ENCODE data around the gene HOXB4. TPM values are rescaled to one million over a fixed set of nuclear protein-coding genes. Genes with fewer than 3 reads are reported as not detected.
A peak's percentile ranks its signal among the peaks of the same experiment; 100 is the strongest.

The HOXB4 gene
- total RNA-seq, 4 donors from 2014 or later, result 1.8 to 6.6 (median 5.1) TPM

GRCh38 chr17:48530208-48530886, 47.8 kb downstream of the HOXB4 start:
- no peaks in the 10 kb centered on the region for H3K27me3 ChIP-seq
- no peaks in the 10 kb centered on the region for H3K9me3 ChIP-seq
- H3K36me3 ChIP-seq, result no peaks in the 10 kb centered on the region
- DNase-seq, result peak in 1 of 3 donors; percentile 37
- TF ChIP-seq POLR2A (IDR thresholded peaks at IDR 0.05) (no peak), CTCF (IDR thresholded peaks at IDR 0.05) (no peak)
- peaks cover 0 to 6% (median 0%) of the 10 kb centered on the region in 4 donors for H3K4me1 ChIP-seq
- no peak overlapping the region for H3K27ac ChIP-seq
- H3K4me3 ChIP-seq, result no peak overlapping the region

GRCh38 chr17:48529683-48530009, 48.5 kb downstream of the HOXB4 start:
- Histone ChIP-seq H3K9me3 (no peaks in the 10 kb centered on the region), H3K4me1 (peaks cover 0 to 6% (median 0%) of the 10 kb centered on the region in 4 donors), H3K4me3 (no peak overlapping the region), H3K36me3 (no peaks in the 10 kb centered on the region), H3K27ac (no peak overlapping the region), H3K27me3 (no peaks in the 10 kb centered on the region)
- DNase-seq, result peak in 1 of 3 donors; percentile 36
- TF ChIP-seq POLR2A (IDR thresholded peaks at IDR 0.05) (no peak), CTCF (IDR thresholded peaks at IDR 0.05) (no peak)

- Histone ChIP-seq H3K4me1 (peaks cover 0 to 6% (median 0%) of the 10 kb centered on the region in 4 donors), H3K27ac (no peak overlapping the region), H3K27me3 (no peaks in the 10 kb centered on the region), H3K36me3 (no peaks in the 10 kb centered on the region), H3K4me3 (no peak overlapping the region), H3K9me3 (no peaks in the 10 kb centered on the region)
- peak in 1 of 3 donors; percentile 10 for DNase-seq
- TF ChIP-seq POLR2A (IDR thresholded peaks at IDR 0.05) (no peak), CTCF (IDR thresholded peaks at IDR 0.05) (no peak)
These were observed 49.0 kb downstream of the HOXB4 start for GRCh38 chr17:48528936-48529682.

- no peak overlapping the region for H3K4me3 ChIP-seq
- peaks cover 0 to 6% (median 0%) of the 10 kb centered on the region in 4 donors for H3K4me1 ChIP-seq
- H3K27me3 ChIP-seq, result no peaks in the 10 kb centered on the region
- peak in 1 of 3 donors; percentile 22 for DNase-seq
- H3K9me3 ChIP-seq, result no peaks in the 10 kb centered on the region
- H3K27ac ChIP-seq, result no peak overlapping the region
- TF ChIP-seq POLR2A (IDR thresholded peaks at IDR 0.05) (no peak), CTCF (IDR thresholded peaks at IDR 0.05) (no peak)
- H3K36me3 ChIP-seq, result no peaks in the 10 kb centered on the region
These were observed 49.8 kb downstream of the HOXB4 start for GRCh38 chr17:48528153-48528935.

GRCh38 chr17:48527547-48527932, 50.6 kb downstream of the HOXB4 start:
- TF ChIP-seq POLR2A (IDR thresholded peaks at IDR 0.05) (no peak), CTCF (IDR thresholded peaks at IDR 0.05) (no peak)
- no peaks in the 10 kb centered on the region for H3K9me3 ChIP-seq
- H3K36me3 ChIP-seq, result no peaks in the 10 kb centered on the region
- H3K27ac ChIP-seq, result no peak overlapping the region
- peak in 1 of 3 donors; percentile 40 for DNase-seq
- no peaks in the 10 kb centered on the region for H3K27me3 ChIP-seq
- H3K4me1 ChIP-seq, result peaks cover 0 to 6% (median 0%) of the 10 kb centered on the region in 4 donors
- H3K4me3 ChIP-seq, result peak overlapping the region in 1 of 4 donors; percentile 23

All from Peyer's patch (tissue), 4 donors.